ENCODE results near the gene ENG.
"Not testable (repeated sequence)": the region's sequence is repeated elsewhere in the genome, so short reads cannot be mapped to it uniquely, and the experiment has no call there.

Gene ENG

GRCh38 chr9:127847178-127847510 is 7.3 kb downstream of the ENG start:
- TF ChIP-seq CTCF (IDR thresholded peaks at IDR 0.05) = no peak
- H3K4me3 ChIP-seq = peak overlapping the region; percentile 48
- peak; percentile 83 for DNase-seq (ENCODE audit: low spot score)
- H3K27ac ChIP-seq = peak overlapping the region; percentile 95 to 97

- DNase-seq (ENCODE audit: low spot score) = peak; percentile 89
- H3K27ac ChIP-seq = peak overlapping the region; percentile 95 to 97
- peak overlapping the region; percentile 48 for H3K4me3 ChIP-seq
- no peak for TF ChIP-seq CTCF (IDR thresholded peaks at IDR 0.05)
These were observed 7.8 kb downstream of the ENG start for GRCh38 chr9:127846443-127847177.

GRCh38 chr9:127845619-127846018 is 8.8 kb downstream of the ENG start:
- Histone ChIP-seq H3K27ac (peak overlapping the region; percentile 95 to 97), H3K4me3 (peak overlapping the region; percentile 48)
- DNase-seq (ENCODE audit: low spot score) = not testable (repeated sequence)

GRCh38 chr9:127844821-127845359 is 9.6 kb downstream of the ENG start:
- DNase-seq (ENCODE audit: low spot score) = peak; percentile 80
- H3K4me3 ChIP-seq = peak overlapping the region; percentile 5
- peak overlapping the region; percentile 95 to 97 for H3K27ac ChIP-seq
- TF ChIP-seq CTCF (IDR thresholded peaks at IDR 0.05) = no peak

GRCh38 chr9:127841087-127841835 is 13.2 kb downstream of the ENG start:
- no peak for TF ChIP-seq CTCF (IDR thresholded peaks at IDR 0.05)
- no peak for DNase-seq (ENCODE audit: low spot score)
- peak overlapping the region; percentile 25 to 99 for H3K27ac ChIP-seq
- no peak overlapping the region for H3K4me3 ChIP-seq

- TF ChIP-seq CTCF (IDR thresholded peaks at IDR 0.05) = no peak
- peak; percentile 97 for DNase-seq (ENCODE audit: low spot score)
These were observed 15.9 kb downstream of the ENG start for GRCh38 chr9:127838375-127839078.

GRCh38 chr9:127837346-127837745 is 17.1 kb downstream of the ENG start:
- no peak for TF ChIP-seq CTCF (IDR thresholded peaks at IDR 0.05)
- H3K27ac ChIP-seq = peak overlapping the region; percentile 95 to 99
- H3K4me3 ChIP-seq = peak overlapping the region; percentile 61
- no peak for DNase-seq (ENCODE audit: low spot score)

More at GRCh38 chr9:127838375-127839078, 15.9 kb downstream of the ENG start:
- Histone ChIP-seq H3K27ac (peak overlapping the region; percentile 95 to 99), H3K4me3 (peak overlapping the region; percentile 61)

GRCh38 chr9:127836561-127836960 is 17.9 kb downstream of the ENG start:
- Histone ChIP-seq H3K27ac (peak overlapping the region; percentile 95 to 99), H3K4me3 (peak overlapping the region; percentile 61)
- DNase-seq (ENCODE audit: low spot score) = not testable (repeated sequence)
